Neural crest cell (in vitro differentiated cells): ENCODE data around the gene ATP7A. TPM values are rescaled to one million over a fixed set of nuclear protein-coding genes. Genes with fewer than 3 reads are reported as not detected.

Experiments used
- DNase-seq: peaks from one replicate; pipeline ENCODE4 v3.0.0; 2021; ENCODE audit warnings: low read depth, mixed read lengths, low spot score
- H3K27ac Mint-ChIP-seq: one replicate; pipeline ENCODE4 v1.8.0; 2021; ENCODE audit warnings: mild to moderate bottlenecking, mixed read lengths; ENCODE audit not compliant: unreplicated experiment
- H3K27me3 Mint-ChIP-seq: 2 replicates; pipeline ENCODE4 v1.8.0; 2021; ENCODE audit warnings: low read depth, mild to moderate bottlenecking, mixed read lengths
- H3K36me3 Mint-ChIP-seq: 2 replicates; pipeline ENCODE4 v1.8.0; 2021; ENCODE audit warnings: low read depth, mild to moderate bottlenecking, mixed read lengths
- H3K4me1 Mint-ChIP-seq: 2 replicates; pipeline ENCODE4 v1.8.0; 2021; ENCODE audit warnings: mixed read lengths
- H3K4me3 Mint-ChIP-seq: one replicate; pipeline ENCODE4 v1.8.0; 2021; ENCODE audit warnings: mild to moderate bottlenecking, mixed read lengths
- H3K9me3 Mint-ChIP-seq: 2 replicates; pipeline ENCODE4 v1.8.0; 2021; ENCODE audit warnings: mixed read lengths
- total RNA-seq: library from RNA; stranded (reverse); gene quantifications from 2 replicates; pipeline ENCODE4 v1.2.1, GENCODE V29; 2021
- TF ChIP-seq, protein P1 (sequence below): fragments of 200-600 bp; sonication (generic); conservative IDR thresholded peaks from 2 replicates; pipeline ENCODE4 v1.5.0; 2021; ENCODE audit warnings: antibody characterized with exemption, mild to moderate bottlenecking

ATP7A gene
- total RNA-seq, 1 donor from 2014 or later = 9.3 TPM

DNA sequence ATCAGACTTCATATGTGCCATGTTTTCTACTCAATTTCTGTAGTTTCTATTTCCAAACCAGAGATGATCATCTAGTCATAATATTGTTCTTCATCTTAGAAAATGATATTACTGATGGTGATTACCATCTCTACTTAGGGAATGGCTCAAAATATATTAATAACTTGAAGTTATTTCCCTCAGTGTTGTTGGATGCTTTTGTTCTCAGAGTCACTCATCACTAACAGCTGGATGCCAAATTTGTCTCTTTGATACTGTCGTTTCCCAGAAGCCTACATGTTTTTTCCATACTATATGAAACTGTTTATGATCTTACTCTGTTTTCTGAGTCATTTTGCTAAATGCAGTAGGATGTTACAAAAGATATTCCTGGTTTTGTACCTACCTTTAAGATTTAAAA, 50.1 kb downstream of the ATP7A start:
- Mint-ChIP-seq H3K4me1 (no peaks in the 10 kb centered on the region), H3K9me3 (peaks cover 21% of the 10 kb centered on the region), H3K27me3 (no peaks in the 10 kb centered on the region), H3K4me3 (no peak overlapping the region), H3K36me3 (peaks cover 10% of the 10 kb centered on the region), H3K27ac (no peak overlapping the region)
- TF ChIP-seq, protein P1, sequence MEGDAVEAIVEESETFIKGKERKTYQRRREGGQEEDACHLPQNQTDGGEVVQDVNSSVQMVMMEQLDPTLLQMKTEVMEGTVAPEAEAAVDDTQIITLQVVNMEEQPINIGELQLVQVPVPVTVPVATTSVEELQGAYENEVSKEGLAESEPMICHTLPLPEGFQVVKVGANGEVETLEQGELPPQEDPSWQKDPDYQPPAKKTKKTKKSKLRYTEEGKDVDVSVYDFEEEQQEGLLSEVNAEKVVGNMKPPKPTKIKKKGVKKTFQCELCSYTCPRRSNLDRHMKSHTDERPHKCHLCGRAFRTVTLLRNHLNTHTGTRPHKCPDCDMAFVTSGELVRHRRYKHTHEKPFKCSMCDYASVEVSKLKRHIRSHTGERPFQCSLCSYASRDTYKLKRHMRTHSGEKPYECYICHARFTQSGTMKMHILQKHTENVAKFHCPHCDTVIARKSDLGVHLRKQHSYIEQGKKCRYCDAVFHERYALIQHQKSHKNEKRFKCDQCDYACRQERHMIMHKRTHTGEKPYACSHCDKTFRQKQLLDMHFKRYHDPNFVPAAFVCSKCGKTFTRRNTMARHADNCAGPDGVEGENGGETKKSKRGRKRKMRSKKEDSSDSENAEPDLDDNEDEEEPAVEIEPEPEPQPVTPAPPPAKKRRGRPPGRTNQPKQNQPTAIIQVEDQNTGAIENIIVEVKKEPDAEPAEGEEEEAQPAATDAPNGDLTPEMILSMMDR = no peak
- no peak for DNase-seq

DNA sequence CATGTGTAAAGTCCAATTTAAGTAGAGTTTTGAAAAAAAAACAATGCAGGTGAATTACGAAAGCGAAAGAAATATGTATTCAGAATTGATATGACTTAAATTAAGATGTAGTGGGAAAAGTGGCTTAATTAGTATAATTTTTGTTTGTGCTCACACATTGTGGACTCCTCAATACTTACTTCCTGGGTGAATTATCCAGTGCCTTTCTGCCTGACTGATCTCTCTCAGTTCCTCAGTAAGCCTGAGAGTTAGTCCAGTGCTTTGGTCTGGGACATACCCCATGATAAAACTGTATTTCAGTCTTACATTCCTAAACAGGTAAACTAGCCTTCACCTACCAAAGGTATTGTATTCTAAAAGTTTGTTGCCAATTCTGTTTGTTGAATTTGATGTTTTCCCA, 50.6 kb downstream of the ATP7A start:
- no peak for DNase-seq
- TF ChIP-seq, protein P1 = no peak
- peaks cover 23% of the 10 kb centered on the region for H3K9me3 Mint-ChIP-seq
- no peaks in the 10 kb centered on the region for H3K4me1 Mint-ChIP-seq
- no peak overlapping the region for H3K27ac Mint-ChIP-seq
- H3K36me3 Mint-ChIP-seq = peaks cover 12% of the 10 kb centered on the region
- H3K27me3 Mint-ChIP-seq = no peaks in the 10 kb centered on the region
- H3K4me3 Mint-ChIP-seq = no peak overlapping the region

DNA sequence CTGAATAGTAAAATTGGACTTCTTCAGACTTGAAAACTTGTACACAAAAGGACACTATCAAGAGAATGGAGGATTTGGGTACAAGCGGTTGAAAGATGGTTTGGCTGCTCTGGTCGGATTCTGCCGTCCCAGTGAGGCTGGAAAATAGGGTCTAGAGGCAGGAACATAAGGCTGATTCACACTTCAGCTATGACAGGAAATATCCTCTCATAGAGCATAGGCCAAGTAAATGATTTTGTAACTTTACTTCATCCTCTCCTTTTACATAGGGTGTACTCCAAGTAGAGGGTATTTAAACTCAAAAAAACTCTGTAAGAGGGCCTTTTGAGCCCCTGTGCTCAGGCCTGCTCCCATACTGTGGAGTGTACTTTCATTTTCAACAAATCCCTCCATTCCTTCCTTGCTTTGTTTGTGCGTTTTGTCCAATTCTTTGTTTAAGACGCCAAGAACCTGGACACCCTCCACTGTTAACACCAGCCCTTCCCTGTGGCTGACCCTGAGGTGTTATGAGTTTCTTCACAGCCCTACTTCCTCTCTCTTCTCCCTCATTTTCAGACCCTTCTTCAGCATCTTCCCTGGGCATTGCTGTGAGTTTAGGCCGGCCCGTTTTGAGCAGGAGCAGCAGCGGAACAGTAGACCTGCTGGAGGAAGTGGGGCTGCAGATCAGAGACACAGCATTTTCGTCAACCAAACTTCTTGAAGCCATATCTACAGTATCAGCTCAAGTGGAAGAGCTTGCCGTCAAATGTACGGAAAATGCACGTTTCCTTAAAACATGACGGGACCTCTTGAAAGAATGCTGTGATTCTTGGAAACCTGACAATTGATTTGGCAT, 51.8 kb downstream of the ATP7A start:
- TF ChIP-seq, protein P1 = no peak
- Mint-ChIP-seq H3K36me3 (peaks cover 16% of the 10 kb centered on the region), H3K27me3 (no peaks in the 10 kb centered on the region), H3K27ac (no peak overlapping the region), H3K4me1 (no peaks in the 10 kb centered on the region), H3K4me3 (no peak overlapping the region), H3K9me3 (peaks cover 25% of the 10 kb centered on the region)
- DNase-seq = no peak

DNA sequence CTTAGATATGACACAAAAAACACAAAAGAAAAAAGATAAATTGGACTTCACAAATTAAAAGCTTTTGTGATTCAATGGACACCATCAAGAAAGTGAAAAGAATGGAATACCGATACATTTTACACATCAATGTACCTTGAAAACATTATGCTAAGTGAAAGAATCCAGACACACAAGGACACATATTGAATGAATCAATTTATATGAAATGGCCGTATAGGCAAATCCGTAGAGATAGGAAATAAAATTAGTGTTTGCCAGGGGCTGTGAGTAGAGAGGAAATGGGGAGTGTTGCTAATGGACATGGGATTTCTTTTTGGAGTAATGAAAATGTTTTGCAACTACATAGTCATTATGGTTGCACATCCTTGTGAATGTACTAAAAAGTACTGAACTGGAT, 55.9 kb downstream of the ATP7A start:
- TF ChIP-seq, protein P1 = no peak
- no peak overlapping the region for H3K4me3 Mint-ChIP-seq
- peaks cover 14% of the 10 kb centered on the region for H3K9me3 Mint-ChIP-seq
- H3K4me1 Mint-ChIP-seq = no peaks in the 10 kb centered on the region
- H3K27ac Mint-ChIP-seq = no peak overlapping the region
- peaks cover 8% of the 10 kb centered on the region for H3K36me3 Mint-ChIP-seq
- no peaks in the 10 kb centered on the region for H3K27me3 Mint-ChIP-seq
- DNase-seq = no peak

DNA sequence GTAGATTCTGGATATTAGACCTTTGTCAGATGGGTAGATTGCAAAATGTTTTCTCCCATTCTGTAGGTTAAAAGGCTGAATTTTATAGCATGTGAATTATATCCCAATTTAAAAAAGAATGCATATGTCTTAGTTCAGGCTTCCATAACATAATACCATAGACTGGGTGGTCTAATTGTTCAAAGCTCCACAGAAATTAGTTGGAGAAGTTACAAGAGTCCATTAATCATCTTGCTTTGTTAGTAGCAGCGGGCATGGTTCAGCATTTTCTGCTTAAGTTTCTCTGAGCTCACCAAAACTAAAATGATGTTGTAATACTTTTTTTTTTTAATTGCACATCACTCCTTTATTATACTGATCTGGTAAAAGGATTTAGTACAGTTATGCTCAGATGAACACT, 57.1 kb downstream of the ATP7A start:
- H3K4me3 Mint-ChIP-seq = no peak overlapping the region
- H3K27ac Mint-ChIP-seq = no peak overlapping the region
- H3K27me3 Mint-ChIP-seq = no peaks in the 10 kb centered on the region
- DNase-seq = no peak
- H3K9me3 Mint-ChIP-seq = peaks cover 11% of the 10 kb centered on the region
- TF ChIP-seq, protein P1 = no peak
- H3K36me3 Mint-ChIP-seq = peaks cover 6% of the 10 kb centered on the region
- H3K4me1 Mint-ChIP-seq = no peaks in the 10 kb centered on the region
